Femur (tissue), 1 donor: ENCODE results near the gene PPP4R4.
"Not testable (repeated sequence)": the region's sequence is repeated elsewhere in the genome, so short reads cannot be mapped to it uniquely, and the experiment has no call there.

Source experiments
- DNase-seq: peaks from one replicate; pipeline ENCODE4 v3.0.0-alpha.2; 2017

The PPP4R4 gene

DNA sequence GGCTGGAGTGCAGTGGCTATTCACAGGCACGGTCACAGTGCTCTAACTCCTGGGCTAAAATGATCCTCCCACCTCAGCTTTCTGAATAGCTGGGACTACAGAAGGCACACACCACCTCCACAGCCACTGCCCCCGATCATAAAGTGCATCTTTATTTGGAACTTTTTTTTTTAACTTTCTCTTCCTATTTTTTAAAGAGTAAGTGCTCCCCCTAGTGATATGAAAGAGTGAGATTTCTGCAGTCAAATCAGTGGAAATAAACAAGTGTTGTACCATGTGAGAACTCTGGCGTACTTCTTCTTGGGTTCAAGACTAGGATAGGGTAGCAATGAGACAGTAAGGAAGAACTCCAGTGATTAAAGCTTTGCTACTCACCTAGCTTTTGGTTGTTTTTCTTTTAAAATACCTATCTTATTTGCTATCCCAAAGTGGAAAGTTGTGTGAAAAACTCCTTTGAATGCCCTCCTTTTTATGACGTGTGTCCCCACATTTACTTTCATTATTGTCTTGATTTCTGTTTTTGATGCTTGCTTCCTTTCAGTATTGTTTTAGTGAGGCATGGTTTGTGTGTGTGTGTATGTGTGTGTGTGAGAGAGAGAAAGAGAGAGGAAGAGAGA is 6.6 kb downstream of the PPP4R4 start:
- no peak for DNase-seq

DNA sequence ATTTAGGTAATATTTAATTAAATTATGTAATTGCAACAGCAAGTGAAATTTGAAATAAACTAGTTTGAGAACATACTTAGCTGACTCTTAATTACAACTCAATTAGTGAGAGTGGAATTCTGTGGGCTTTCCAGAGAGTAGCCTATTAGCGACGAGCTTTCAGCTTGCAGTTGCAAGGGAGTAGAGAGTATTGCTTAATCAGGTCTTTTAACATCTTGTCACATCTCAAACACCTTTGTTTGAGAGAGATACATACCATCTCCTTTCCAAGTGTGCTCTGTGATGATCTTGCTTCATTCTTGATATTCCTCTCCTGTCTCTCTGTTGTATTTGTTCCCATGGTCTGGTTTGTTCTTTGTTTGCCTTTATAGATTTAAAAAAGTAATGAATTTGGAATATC is 7.7 kb downstream of the PPP4R4 start:
- DNase-seq, result no peak

DNA sequence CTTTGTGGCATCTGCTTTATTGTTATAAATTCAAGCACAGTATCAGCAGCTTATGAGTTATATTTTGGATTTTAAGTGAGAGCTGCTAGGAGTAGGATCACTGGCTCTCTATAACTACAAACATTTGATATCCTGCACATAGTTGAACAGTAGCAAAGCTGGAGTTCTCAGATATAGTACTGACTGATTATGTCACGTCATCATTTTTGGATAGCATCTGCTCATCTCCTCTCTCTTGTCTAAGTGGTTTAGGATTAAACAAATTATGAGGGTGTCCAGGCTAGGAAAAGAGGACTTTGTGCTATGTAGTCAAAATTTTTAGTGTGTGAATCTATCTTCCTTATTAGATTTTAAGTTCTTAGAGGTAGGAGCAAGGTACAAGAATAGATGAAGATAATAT is 18.4 kb downstream of the PPP4R4 start:
- DNase-seq, result no peak

DNA sequence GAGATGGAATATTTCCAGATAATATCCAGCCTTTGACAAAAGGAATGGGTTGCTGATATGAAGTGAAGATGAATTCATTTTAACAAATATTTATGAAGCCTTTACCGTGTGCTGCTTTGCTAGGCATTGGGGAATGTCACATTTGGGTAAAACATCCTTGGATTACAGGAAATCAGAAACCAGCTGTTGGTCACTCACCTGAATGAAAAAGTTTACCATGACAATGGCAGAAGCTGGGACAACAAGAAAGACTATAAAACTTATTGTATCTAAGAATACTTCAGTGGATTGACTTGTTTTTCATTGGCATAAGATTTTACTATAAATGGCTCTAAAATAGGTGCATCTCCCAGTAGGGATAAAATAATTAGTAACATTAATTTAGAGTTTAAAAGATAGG is 19.7 kb downstream of the PPP4R4 start:
- no peak for DNase-seq

DNA sequence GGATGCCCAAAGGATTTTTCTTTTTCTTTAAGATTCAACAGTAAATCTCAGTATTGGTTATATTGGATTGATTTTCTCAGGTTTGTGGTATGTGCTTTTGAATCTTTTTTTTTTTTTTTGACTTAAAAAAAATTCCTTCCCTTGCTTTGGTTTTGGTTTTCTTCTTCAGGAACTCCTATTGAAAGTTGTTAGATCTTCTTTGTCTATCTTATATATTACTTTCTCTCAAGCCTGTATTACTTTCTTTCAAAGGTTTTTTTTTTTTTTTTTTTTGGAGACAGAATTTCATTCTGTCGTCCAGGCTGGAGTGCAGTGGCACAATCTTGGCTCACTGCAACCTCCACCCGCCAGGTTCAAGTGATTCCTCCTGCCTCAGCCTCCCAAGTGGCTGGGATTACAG is 21.9 kb downstream of the PPP4R4 start:
- DNase-seq, result no peak

DNA sequence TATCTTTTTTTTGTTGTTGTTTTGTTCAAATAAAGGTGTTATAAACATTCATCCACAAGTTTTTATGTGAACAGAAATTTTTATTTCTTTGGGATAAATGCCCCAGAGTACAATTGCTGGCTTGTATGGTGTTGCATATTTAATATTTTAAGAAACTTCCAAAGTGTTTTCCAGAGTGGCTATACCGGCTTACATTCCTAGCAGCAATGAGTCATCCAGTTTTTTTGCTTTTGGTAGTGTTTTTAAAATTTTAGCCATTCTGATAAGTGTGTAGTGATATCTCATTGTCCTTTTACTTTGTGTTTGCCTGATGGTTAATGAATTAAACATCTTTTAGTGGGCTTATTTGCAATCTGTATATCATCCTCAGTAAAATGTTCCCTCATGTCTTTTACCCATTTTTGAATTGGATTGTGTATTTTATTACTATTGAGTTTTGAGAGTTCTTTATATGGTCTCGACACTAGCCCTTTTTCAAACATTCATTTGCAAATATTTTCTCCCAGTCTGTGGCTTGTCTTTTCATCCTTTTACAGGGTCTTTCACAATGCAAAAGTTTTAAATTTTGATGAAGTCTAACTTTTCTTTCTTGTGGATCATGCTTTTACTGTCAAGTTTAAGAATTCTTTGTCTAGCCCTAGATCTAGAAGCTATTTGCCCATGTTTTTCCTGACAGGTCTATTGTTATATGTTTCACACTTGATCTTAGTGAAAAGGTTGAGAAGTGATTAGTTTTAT is 29.5 kb downstream of the PPP4R4 start:
- no peak for DNase-seq

DNA sequence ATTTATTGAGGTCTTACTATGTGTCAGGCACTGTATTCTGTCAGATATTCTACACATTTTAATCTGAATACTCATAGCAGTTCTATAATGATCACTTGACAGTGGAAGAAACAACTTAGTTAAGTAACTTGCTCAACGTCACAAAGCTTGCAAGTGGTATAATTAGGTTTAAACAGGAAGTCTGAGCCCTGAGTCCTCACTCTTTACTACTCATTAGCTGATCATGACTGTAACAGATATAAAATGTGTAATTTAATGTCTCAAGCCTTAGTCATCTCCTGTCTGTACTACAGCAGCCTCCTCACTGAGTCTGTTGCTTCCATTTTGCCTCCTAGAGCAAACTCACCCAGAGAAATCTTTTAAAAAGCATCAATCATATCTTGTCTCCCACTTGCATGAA is 38.9 kb downstream of the PPP4R4 start:
- DNase-seq, result no peak

DNA sequence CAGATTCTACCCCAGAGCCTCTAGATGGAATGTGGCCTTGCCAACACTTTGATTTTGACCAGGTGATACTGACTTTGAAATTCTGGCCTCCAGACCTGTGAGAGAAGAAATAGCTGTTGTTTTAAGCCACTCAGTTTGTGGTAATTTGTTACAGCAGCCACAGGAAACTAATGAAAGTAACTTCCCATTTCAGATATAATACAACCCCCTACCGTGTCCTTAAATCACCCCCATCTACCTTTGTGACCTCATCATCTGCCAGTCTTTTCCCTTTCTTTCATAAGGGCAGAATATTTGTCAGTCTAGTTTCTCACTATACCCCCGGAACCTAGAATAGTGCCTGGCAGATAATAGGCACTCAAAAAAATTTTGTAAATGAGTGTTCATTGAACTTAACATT is 39.6 kb downstream of the PPP4R4 start:
- DNase-seq, result no peak

DNA sequence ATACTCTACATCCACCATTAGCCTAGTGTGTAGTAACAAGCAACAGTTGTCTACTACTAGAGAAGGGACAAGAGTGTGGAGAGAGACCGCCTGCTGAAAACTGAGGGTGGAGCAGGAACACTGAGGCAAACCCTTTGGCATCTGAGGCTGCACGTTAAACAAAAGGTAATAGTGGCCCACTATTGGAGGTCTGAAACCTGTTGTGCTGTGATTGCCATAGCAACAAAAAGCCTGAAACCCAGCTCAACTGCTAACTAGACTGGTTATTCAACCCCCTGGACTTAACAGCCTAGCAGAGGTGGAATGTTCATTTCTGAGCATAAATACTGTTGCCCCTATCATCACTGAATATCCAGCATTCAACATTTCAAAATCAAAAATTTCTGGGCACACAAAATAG is 43.0 kb downstream of the PPP4R4 start:
- DNase-seq, result no peak

DNA sequence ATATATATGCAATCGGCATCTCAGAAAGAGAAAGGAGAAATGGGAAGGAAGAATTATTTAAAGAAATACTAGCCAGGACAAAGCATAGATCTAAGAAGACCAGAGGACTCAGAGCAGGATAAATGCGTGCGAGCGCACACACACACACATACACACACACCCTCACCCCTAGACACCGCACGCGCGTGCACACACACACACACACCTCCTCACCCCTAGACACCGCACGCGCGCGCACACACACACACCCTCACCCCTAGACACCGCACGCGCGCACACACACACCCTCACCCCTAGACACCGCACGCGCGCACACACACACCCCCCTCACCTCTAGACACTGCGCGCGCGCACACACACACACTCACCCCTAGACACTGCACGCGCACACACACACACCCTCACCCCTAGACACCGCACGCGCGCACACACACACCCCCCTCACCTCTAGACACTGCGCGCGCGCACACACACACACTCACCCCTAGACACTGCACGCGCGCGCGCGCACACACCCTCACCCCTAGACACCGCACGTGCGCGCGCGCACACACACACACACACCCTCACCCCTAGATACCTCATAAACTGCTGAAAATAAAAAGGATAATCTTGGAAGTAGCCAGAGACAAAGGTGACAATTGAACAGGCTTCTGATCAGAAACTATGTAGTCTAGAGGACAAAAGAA is 44.2 kb downstream of the PPP4R4 start:
- DNase-seq, result not testable (repeated sequence)

DNA sequence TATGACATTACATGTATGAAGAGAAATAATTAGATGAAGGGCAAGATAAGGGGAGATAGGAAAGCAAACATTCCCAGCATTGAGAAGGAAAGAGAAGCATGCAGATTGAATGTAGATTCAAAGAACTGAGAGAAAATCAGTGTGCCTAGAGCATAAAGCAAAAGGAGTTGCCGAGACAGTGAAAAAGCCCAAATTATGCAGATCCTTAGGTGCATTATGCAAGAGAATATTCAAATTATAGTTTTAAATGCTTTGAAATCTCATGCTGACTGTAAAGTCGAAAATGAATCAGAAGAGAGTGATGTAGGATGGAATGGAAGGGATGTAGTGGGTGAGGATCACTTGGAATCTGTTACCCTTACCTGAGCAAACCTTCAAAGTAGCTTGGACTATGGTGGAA is 49.9 kb downstream of the PPP4R4 start:
- DNase-seq, result no peak

DNA sequence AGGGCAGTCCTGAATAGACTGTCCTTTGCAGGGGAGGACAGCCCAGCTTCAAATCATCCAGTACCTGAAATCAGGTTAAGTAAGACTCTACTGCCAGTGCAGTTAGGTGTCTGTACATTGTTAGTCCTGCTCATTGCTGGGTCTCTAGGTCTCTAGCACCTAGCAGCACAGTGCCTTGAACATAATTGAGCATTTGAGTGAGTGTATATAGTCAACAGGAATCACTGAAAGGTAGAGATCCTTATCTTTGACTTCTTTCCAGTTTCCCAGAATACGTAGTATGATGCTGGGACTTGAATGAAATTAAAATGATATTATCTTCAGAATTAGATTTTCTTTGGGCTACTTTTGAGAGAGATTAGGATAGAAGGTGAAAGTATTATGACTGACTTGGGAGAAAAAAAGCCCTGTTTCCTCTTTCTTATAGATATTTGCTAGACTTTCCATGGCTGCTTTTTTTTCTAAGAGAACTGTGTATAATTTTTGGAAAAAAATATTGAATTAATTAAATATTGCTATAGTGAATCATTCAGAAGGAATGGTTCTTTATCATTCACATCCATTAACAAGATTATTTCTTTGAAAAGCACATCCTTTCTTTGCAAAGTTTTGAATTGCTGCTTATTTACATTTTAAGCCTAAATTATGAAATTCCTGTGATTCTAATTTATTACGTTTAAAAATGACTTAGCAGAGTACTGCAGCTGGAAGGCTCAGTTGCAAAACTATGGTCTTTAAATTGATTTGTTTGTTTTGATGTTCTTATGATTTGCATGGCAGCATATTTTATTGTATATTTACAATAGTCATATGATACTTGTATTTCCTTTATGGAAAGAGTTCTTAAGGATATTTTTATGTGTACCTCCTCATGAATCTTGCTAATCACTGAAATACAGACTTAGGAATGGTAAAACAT is 51.6 kb downstream of the PPP4R4 start:
- DNase-seq, result no peak

DNA sequence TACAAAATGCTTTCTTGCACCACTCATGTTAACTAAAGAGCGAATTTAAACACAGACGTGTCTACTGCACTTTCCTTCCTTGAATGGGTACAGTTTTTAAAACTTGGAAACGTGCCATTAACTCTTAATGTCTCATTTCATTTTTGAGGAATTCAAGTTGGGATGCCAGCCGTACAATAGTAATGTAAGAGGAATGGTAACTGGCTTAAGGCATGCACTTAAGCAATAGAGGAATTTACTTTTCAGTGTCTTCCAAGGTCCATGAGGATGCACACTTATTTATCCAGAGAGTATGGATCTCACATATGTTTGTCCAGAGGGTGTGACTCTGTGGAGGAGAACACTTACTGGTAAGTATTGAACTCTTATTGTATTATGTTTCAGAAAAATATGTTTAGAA is 52.9 kb downstream of the PPP4R4 start:
- DNase-seq, result no peak

DNA sequence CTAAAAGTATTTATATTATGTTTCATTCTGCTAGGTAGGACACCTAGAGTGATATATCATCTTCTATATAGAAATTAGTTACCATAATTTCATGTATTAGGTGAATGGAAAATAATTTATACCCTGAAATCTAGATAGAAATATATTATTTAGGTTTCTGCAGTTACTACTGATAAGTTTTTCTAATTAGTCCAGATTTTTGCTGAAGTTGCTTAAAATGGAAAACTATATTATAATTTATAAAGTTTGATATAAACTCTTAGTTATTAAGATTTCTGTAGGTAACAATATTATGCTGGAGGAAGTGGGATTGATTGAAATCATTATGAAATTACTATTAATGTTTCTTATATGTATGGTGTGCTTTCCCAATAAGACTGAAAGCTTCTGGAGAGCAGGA is 62.9 kb downstream of the PPP4R4 start:
- no peak for DNase-seq

DNA sequence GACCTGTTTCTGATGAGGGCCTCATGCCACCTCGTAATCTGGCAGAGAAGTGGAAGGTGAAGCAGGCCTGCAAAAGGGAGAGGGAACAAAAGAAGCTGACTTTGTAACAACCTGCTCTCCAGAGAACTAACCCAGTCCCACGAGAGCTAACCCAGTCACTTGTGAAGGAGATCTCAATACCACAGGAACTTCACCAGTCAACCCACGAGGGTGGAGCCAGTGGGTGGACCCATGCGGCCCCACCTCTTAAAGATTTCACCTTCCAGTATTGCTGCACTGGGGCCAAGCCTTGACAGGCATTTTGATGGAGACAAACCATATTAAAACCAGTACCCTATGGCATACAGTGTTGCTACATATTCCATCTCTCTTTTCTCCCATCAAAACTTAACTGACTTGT is 63.9 kb downstream of the PPP4R4 start:
- DNase-seq, result no peak

DNA sequence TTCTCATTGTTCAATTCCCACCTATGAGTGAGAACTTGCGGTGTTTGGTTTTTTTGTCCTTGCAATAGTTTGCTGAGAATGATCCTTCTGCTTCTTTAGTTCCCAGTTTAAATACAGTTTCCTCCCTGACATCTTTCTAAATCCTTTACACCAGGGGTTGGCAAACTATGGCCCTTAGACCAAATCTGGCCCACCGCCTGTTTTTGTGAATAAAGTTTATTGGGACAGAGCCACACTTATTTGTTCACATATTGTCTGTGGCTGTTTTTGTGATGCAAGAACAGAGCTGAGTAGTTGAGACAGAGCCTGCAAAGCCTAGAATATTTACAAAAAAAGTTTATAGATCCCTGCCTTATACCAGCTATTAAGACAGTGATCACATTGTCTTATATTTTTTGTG is 65.3 kb downstream of the PPP4R4 start:
- DNase-seq, result no peak

DNA sequence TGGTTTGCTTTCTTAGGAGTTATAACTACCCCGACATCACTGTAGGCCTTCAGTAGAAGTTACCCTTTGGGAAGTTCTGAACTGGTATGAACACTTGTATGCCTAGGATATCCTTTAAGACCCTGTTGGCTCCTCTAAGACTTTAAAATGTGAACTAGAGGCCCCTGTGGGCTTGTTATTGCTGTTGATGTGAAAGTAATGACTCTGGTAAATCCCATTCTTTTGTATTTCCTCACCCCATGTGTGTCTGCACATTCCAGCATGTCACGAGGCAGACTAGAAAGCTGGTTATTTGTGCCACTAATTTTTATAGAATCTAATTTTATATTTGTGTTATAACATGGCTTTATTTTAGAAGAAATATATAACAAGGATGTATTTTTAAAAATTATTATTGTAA is 70.1 kb downstream of the PPP4R4 start:
- DNase-seq, result no peak

DNA sequence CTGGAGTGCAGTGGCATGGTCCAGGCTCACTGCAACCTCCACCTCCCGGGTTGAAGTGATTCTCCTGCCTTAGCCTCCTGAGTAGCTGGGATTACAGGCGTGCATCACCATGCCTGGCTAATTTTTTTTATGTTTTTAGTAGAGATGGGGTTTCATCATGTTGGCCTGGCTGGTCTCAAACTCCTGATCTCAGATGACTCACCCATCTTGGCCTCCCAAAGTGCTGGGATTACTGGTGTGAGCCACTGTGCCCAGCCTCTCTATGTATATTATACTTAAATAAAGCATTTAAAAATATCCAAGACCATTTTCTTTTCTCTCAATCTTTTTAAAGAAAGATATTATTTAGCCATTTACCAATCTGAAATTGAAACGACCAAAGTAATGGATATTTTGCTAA is 90.1 kb downstream of the PPP4R4 start:
- DNase-seq, result not testable (repeated sequence)

DNA sequence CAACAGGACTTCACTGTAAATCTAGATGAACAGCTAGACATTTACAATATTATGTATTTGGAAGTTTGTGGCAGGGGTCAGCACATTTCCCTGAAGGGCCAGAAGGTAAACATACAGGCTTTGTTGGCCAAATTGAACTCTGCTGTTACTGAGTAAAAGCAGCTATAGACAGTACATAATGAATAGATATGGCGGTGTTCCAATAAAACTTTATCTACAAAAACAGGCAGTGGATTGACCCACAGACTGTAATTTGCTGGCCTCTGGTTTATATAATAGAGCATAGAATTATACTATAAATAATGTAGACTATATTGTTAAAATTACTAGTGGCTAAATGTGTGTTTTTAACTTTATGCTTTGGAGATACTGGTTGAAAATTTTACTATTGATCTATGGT is 93.2 kb downstream of the PPP4R4 start:
- DNase-seq, result no peak

DNA sequence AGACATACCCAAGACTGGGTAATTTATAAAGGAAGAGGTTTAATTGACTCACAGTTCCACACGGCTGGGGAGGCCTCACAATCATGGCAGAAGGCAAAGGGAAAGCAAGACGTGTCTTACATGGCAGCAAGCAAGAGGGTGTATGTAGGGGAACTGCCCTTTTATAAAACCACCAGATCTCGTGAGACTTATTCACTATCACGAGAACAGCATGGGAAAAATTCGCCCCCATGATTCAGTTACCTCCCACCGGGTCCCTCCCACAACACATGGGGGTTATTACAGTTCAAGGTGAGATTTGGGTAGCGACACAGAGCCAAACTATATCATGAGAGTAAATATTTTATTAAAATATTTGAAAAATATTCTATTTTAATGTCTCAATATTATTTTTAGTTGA is 94.5 kb downstream of the PPP4R4 start:
- DNase-seq, result not testable (repeated sequence)

DNA sequence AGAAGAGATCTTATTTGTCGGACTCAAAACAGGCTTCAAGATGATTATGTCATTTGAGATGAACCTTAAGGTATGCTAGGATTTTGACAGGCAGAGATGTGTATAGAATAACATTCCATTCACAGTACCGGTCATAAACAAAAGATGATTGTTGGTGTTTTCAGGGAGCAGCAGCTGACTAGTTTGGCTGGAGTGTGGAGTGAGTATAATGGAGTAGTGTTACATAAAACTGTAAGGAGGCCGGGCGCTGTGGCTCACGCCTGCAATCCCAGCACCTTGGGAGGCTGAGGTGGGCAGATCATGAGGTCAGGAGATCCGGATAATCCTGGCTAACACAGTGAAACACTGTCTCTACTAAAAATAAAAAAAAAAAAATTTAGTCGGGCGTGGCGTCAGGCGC is 95.0 kb downstream of the PPP4R4 start:
- DNase-seq, result no peak

DNA sequence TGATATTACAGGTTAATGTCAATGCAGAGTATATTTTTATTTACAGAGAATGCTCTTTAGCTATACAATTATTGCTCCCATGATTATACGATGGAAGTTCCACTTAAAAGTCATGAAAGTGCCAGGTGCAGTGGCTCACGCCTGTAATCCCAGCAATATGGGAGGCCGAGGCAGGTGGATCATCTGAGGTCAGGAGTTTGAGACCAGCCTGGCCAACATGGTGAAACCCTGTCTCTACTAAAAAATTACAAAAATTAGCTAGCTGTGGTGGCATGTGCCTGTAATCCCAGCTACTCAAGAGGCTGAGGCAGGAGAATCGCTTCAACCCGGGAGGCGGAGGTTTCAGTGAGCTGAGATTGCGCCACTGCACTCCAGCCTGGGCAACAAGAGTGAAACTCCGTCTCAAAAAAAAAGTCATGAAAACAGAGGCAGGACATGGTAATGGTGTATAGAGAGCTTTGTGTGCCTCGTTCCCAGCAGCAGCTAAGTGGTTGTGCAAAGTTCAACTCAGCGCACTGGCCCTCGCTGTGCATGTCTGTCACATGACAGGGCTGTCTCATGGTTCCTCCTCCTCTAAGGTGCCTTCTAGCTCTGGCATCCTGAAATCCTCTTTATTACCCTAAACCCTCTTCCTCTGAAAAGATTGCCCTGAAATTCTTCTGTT is 102.9 kb downstream of the PPP4R4 start:
- not testable (repeated sequence) for DNase-seq

DNA sequence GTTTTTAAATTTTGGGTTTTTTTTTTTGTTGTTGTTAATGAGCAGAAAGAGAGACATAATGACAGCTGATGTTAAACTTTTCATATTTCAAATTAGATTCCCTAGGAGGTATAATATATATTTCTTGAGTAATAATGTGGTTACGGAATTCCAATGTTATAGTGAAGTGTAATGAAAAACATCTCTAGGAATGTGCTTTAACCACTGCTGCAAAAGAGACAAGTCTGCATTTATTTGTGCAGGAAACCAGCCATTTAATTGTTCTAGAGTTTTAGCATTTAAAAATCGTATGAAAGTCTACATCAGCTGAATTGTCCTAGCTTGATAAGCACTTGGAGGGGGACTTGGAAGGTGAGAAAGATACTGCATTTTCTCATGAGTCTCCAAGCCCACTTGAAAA is 104.6 kb downstream of the PPP4R4 start:
- DNase-seq, result no peak
